NCI-H345 treated with DMSO at 0.1 percent for 48 hours (cell line): ENCODE data around the gene MIF.

Source experiments
- DNase-seq: peaks from one replicate; lab custom pipeline; 2025; ENCODE audit not compliant: unreplicated experiment; lab: John Stamatoyannopoulos, UW

Gene MIF

GRCh38 chr22:23875801-23876200 lies 18.4 kb upstream of the MIF start:
- no peak for DNase-seq

- DNase-seq = no peak
Observed at GRCh38 chr22:23877566-23877965, 16.6 kb upstream of the MIF start.

- DNase-seq = no peak
Observed at GRCh38 chr22:23878219-23878618, 16.0 kb upstream of the MIF start.

GRCh38 chr22:23882370-23882769 lies 11.8 kb upstream of the MIF start:
- no peak for DNase-seq

GRCh38 chr22:23883658-23884057 lies 10.5 kb upstream of the MIF start:
- no peak for DNase-seq

GRCh38 chr22:23884140-23884539 lies 10.0 kb upstream of the MIF start:
- no peak for DNase-seq

DNA sequence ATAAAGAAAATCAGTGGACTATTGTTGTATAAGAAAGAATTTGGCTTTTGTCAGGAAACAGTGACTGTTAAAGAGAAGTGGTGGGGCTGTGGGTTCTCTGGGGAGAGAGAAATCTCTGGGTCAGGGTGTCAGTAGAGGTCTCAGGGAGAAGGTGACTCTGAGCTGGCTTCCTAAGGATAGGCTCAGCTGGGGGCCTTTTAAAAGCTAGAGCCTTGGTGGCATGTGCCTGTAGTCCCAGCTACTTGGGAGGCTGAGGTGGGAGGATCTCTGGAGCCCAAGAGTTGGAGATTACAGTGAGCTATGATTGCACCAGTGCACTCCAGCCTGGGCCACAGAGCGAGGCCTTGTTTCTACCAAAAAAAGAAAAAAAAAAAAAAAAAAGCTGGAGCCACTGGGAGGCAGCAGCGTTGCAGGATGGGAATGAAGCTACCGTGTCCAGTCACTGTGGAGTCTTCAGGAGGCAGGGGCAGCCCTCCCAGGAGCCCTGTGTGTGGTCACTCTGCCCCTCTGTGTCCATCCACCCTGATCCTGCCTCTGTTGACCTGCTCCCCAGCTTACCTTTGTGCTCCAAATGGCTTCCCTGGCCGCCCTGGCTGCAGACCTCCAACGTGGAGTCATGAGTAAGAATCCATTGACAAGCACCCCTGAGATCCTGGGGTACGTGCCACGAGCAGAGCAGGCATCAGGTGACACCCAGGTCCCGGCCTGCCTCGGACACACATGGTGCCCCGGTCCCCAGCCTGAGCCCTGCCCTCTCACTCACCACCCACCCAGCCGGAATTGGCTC lies 5.4 kb upstream of the MIF start:
- DNase-seq = no peak

GRCh38 chr22:23889620-23890019 lies 4.6 kb upstream of the MIF start:
- no peak for DNase-seq

- no peak for DNase-seq
Observed at GRCh38 chr22:23891726-23892125, 2.5 kb upstream of the MIF start.

- no peak for DNase-seq
Observed at GRCh38 chr22:23892130-23892529, 2.1 kb upstream of the MIF start.

- DNase-seq = no peak
Observed at GRCh38 chr22:23892706-23893105, 1.5 kb upstream of the MIF start.

GRCh38 chr22:23893121-23893944 lies 850 bp upstream of the MIF start:
- DNase-seq = no peak

- DNase-seq = peak; percentile 62
Observed at GRCh38 chr22:23894710-23895598, 771 bp downstream of the MIF start.

GRCh38 chr22:23895599-23896144 lies 1.5 kb downstream of the MIF start:
- DNase-seq = no peak

- no peak for DNase-seq
Observed at GRCh38 chr22:23896166-23896522, 2.0 kb downstream of the MIF start.

- DNase-seq = no peak
Observed at GRCh38 chr22:23896523-23897186, 2.5 kb downstream of the MIF start.

DNA sequence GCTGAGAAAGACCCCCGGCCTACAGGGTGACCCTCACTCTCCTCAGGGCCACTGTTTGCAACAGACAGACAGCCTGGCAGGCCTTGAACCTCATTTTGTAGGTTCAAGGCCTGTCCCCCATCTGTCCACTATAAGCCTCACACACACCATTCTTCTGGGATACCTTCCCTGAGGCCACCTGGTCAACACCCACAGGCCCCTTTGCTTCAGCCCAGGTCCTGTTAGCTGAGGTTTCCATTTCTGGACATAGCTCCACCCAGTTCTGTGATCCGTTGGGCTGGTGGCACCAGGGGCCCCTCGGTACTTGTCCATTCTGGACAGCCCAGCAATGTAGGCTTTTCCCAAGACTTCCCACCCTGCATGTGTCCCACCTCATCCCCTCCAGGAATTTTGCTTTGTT lies 3.1 kb downstream of the MIF start:
- no peak for DNase-seq

GRCh38 chr22:23898006-23898974 lies 4.1 kb downstream of the MIF start:
- DNase-seq = no peak

DNA sequence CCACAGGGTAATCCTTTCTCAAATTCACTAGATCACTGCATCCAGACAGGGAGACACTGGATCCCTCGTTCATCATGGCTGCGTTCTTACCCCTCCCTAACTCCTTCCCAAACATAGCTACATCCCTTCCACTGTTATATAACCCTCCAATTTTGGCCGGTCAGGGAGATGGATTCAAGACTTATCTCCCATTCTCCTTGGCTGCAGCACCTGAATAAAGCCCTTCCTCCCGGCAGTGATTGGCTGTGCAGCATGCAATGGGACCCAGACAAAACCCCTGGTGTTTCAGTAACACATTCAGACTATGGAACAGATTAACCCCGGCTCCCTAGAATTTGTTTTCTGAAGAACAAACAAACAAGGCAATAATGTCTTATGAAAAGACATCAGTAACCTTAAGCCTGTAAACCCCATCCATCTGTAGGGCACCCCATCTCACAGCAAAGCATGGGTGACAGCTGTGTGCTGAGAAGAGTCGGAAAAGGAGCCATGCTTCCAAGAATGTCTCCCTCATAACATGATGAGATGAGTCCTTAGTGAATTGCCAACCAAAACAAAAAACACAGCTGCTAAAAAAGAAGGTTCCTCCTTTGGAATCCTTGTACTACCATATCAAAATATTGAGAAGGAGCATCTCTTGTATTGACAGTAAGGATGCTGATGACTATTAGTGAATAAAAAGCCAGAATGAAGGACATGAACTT lies 5.0 kb downstream of the MIF start:
- no peak for DNase-seq
